ENCODE measurements around the gene SUCLA2. TPM values are rescaled to one million over a fixed set of nuclear protein-coding genes. Genes with fewer than 3 reads are reported as not detected.

Gene SUCLA2
- total RNA-seq (2014; rRNA removed; shearing (Covaris generic); ENCODE audit: low replicate concordance): 48.7 and 60.4 TPM in 2 replicates

DNA sequence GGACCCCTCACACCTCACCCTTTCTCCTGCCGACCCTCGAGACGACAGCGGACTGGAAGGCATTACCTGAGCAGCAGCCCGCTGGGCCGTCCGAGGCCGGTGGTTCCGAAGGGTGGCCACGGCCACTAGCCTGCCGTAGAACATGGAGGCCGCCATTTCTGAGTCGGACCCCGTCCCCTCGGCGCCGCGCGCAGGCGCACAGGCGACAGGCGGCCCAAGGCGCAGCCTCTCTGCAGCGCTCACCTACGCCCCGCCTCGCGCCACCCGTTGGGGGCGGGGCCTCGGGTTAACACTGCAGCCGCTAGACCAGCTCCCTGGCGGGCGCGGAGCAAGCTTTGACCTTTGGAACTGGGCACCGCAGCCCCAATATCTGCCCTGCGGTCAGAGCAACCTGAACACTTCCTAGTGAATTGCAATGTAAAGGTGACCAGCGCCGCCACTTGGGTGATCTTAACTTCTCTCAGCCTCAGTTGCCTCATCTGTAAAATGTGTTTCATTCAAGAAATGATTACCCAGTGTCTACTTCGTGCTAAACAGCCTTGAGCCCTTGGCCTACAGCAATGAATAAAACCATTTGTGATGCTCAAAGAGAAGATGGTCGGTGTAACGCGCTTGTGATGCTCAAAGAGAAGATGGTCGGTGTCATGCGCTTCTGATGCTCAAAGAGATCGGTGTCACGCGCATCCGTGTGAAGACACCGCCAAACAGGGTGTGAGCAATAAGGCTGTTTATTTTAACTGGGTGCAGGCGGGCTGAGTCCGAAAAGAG is at the start of gene SUCLA2:
TSS of gene SUCLA2 (minus strand) at position 160 of the 768 bp plus-strand sequence. CDS start at position 156, 4 bp downstream.
- Histone ChIP-seq H3K27me3 (no peaks in the 10 kb centered on the region), H3K9me3 (no peaks in the 10 kb centered on the region), H3K4me3 (peak within 1 kb of the TSS; percentile 94), H3K36me3 (peaks cover 19% of the 10 kb centered on the region)
- peak; percentile 92 for DNase-seq

DNA sequence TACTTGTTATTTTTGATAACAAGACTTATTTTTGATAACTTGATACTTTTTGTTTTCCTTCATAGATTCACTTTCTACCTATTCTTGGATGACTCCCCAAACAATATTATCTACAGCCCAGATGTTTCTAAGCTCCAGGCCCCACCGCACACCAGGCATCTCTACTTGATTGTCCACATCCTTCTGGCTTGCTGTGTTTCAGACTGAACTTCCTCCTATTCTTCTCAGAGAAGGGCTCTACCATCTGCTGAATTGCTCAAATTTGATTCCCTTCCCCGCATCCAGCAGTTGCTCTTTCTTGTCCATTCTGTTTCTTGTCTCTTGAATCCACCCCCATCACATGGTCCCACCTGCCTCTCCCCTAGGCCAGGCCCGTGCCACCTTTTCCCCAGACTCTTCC is 49.5 kb upstream of the SUCLA2 start:
- Histone ChIP-seq H3K36me3 (peaks cover 18% of the 10 kb centered on the region), H3K4me3 (no peak overlapping the region), H3K9me3 (no peaks in the 10 kb centered on the region), H3K27me3 (no peaks in the 10 kb centered on the region)
- DNase-seq: no peak

DNA sequence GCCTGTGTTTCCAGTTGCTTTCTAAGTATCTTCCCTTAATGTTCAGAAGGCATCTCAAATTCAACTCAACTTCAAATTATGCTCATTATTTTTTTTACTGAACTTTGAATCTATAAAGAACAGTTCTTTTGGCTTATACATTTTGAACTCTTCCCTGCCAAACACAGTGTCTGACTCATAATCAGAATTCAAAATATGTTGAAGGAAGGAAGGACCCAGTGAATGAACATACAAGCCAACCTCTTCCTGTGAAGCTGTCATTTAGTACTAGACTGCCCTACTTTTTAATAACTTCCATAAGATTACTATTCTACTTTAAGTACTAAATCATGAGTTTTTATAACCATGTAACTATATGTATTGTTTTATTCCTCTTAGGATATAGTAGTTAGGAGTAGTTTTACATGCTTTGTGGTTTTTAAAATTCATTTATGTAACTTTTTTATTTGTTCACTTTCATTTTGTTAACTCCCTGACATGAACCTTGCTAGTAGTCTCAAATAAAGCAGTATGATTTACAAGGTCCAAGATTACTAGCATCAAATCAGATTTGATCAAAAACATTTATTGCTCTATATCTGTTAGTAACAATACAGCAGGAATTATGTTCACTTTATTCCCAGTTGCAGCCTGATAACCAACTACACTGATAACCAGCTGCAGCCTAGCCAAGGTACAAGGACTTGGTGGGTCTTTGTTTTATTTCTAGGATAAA is 42.9 kb upstream of the SUCLA2 start:
- Histone ChIP-seq H3K4me3 (no peak overlapping the region), H3K9me3 (no peaks in the 10 kb centered on the region), H3K27me3 (no peaks in the 10 kb centered on the region), H3K36me3 (peaks cover 33% of the 10 kb centered on the region)
- DNase-seq: no peak

DNA sequence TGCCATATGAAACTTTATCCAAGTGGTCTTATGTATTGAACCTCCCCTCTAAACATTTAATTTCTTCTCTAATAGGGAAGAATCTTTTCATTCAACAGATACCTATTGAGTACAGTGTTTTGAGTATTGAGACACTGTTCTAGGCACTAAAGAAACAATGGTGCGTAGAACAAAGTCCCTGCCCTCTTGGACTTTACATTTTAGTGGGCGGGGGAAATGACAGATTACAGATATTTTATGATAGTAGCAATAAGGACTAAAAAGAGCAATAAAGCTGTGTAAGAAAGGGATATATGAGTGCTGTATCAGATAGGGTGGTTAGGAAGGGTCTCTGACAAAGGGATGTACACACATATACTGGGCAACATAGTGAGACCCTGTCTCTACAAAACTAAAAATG is 41.8 kb upstream of the SUCLA2 start:
- H3K36me3 ChIP-seq: peaks cover 27% of the 10 kb centered on the region
- no peaks in the 10 kb centered on the region for H3K27me3 ChIP-seq
- DNase-seq: no peak
- no peaks in the 10 kb centered on the region for H3K9me3 ChIP-seq
- no peak overlapping the region for H3K4me3 ChIP-seq

DNA sequence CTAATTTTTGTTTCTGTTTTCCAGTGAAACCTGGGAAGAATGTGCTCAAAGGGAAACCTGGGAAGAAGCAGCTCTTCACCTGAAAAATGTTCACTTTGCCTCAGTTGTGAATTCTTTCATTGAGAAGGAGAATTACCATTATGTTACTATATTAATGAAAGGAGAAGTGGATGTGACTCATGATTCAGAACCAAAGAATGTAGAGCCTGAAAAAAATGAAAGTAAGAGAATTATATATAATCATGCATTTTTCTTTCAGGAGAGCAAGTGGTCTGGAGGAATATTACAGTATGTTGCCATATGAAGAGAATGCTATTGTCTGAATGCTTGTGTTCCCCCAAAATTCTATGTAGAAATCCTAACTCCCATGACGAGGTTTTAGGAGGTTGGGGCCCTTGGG is 39.8 kb upstream of the SUCLA2 start:
- H3K27me3 ChIP-seq: no peaks in the 10 kb centered on the region
- peaks cover 31% of the 10 kb centered on the region for H3K36me3 ChIP-seq
- no peaks in the 10 kb centered on the region for H3K9me3 ChIP-seq
- H3K4me3 ChIP-seq: no peak overlapping the region
- DNase-seq: no peak

DNA sequence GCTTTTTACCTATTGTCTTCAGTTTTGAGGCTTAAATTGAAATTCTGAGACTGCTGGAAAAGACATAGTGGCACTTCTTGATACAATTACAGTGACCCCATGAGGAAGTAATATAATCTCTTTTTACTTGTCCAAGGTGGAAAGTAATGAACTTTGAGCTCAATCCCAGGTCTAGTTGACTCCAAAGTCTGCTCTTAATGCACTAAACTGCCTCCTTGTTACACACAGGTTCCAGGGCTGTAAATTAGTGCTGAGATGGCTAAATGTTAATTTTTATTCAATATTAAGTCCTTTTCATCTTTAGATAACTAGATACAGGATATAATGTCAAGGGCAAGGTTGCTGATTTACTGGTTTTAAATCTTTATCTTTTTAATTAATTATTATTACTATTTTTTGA is 39.0 kb upstream of the SUCLA2 start:
- no peak for DNase-seq
- peaks cover 29% of the 10 kb centered on the region for H3K36me3 ChIP-seq
- no peak overlapping the region for H3K4me3 ChIP-seq
- no peaks in the 10 kb centered on the region for H3K9me3 ChIP-seq
- no peaks in the 10 kb centered on the region for H3K27me3 ChIP-seq

DNA sequence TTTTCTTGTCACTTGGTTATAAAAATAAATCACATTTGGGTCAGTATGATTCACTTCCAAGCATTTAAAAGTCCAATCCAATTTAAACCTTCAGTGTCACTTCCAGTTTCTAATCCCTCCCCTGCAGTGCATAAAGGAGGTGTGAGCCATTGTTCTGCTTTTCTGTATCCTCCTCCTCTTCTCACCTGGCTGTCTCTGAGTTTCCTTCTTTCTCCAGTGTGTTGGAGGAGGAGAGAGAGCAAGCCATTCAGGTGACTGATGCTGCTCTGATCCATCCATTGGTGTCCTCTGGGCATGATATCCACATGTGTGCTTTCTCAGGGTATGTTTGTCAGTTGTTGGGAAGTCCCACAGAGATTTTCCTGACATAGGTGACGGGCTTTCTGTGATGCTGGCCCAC is 37.7 kb upstream of the SUCLA2 start:
- Histone ChIP-seq H3K36me3 (peaks cover 29% of the 10 kb centered on the region), H3K27me3 (no peaks in the 10 kb centered on the region), H3K9me3 (peaks cover 2% of the 10 kb centered on the region; the same call in 1 of the 2 replicates), H3K4me3 (peak overlapping the region; percentile 68)
- DNase-seq: no peak

DNA sequence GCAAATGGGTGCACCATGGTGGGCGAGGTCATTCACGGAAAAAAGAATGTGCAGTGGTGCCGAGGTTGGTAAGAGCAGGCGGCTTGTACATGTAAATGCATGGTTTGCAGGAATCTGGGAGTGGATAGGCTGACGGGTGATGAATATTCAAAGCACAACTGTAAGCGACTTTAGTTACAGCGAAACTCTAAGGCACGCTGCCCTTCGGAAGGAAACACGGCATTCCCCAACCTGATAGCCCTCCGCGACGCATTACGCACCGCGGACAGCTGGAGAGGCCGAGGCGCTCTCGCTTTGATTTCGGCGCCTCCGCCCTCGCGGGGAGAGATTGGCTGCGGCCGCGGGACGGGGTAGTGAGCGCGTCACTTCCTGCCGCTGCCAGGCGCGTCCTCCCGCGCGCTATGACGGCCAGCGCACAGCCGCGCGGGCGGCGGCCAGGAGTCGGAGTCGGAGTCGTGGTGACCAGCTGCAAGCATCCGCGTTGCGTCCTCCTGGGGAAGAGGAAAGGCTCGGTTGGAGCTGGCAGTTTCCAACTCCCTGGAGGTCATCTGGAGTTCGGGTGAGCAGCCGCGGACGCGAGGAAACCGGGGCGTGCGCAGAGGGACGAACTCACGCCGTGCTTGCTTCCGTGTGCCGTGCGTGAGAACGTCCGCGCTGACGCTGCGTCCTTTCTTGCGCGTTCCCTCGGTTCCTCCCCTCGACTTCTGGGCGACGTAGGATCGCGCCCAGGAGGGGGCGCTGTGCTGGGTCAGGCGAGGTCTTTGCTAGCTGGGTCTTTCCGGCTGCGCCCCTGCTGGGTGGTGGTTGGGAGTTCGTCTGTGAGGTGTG is 36.5 kb upstream of the SUCLA2 start, which contains the start of gene NUDT15:
TSS of gene NUDT15 (plus strand) at position 381 of the 828 bp plus-strand sequence. CDS start at position 402, 21 bp downstream.
- Histone ChIP-seq H3K36me3 (peaks cover 25% of the 10 kb centered on the region), H3K4me3 (peak within 1 kb of the TSS; percentile 68), H3K9me3 (peaks cover 6% of the 10 kb centered on the region), H3K27me3 (no peaks in the 10 kb centered on the region)
- DNase-seq: peak; percentile 95

DNA sequence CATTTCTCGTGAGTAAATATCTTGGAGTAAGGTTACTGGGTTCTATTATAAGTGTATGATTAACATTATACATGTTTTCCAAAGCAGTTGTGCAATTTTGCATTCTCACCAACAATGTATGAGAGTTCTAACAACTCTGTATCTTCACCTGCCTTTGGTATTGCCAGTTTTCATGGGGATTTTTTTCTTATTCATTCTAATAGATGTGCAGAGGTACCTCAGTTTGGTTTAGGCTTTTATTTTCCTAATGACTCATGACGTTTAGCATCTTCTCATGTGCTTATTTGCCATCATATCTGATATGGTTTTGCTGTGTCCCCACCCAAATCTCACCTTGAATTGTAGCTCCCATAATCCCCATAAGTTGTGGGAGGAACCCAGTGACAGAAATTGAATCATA is 28.8 kb upstream of the SUCLA2 start:
- no peak for DNase-seq
- H3K4me3 ChIP-seq: no peak overlapping the region

DNA sequence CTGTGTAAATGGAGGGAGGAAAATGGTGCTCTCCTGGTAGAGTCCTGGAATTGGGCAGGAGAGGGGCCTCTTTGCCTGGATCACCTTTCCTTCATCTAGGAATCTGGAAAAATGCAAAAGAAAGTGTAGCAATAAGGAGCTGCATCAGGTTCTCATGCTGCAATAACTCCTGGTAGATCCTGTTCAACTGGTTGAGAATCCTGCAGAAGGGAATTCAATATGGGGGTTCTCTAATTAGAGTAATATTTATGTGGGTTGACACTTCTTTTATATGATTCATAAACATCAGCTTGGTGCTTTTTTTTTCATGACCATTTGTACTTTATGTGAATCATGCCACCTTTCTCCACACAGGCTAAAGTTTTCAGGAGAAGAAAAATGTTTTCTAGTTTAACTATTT is 27.0 kb upstream of the SUCLA2 start:
- no peak overlapping the region for H3K4me3 ChIP-seq
- H3K27me3 ChIP-seq: no peaks in the 10 kb centered on the region
- H3K9me3 ChIP-seq: peaks cover 6% of the 10 kb centered on the region
- H3K36me3 ChIP-seq: peaks cover 10% of the 10 kb centered on the region
- DNase-seq: no peak

More for the DNA sequence above, 28.8 kb upstream of the SUCLA2 start:
- Histone ChIP-seq H3K36me3 (peaks cover 10% of the 10 kb centered on the region), H3K27me3 (no peaks in the 10 kb centered on the region), H3K9me3 (peaks cover 9% of the 10 kb centered on the region)

DNA sequence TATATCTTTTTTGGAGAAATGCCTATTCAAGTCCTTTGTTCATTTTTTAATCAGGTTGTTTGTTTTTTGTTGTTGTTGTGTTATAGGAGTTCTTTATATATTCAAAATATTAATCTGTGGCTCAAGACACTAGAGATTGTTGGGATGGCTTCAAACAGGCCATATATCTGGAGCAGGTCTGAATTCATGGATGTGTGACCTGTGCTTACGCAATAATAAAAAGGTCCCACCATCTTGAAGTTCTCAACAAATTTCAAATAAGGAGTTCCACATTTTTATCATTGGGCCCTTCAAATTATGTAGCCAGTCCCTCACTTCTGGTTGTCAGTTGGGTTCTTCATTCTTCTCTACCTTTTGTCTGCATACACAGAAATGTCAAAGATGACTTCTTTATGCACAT is 18.7 kb upstream of the SUCLA2 start:
- no peak overlapping the region for H3K4me3 ChIP-seq
- H3K27me3 ChIP-seq: no peaks in the 10 kb centered on the region
- no peaks in the 10 kb centered on the region; the same call in 1 of the 2 replicates for H3K9me3 ChIP-seq
- no peak for DNase-seq
- no peaks in the 10 kb centered on the region for H3K36me3 ChIP-seq

DNA sequence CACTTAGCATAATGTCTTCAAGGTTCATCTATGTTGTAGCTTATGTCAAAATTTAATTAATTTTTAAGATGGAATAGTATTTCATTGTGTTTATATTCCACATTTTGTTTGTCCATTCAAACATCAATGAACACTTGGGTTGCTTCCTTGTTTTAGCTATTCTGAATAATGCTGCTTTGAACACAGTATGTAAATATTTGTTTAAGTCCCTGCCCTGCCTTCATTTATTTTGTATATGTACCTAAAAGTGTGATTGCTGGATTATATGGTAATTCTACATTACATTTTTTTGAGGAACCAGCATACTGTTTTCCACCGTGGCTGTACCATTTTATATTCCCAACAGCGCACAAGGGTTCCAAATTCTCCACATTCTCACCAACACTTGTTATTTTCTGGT is 17.6 kb upstream of the SUCLA2 start:
- Histone ChIP-seq H3K9me3 (no peaks in the 10 kb centered on the region; the same call in 1 of the 2 replicates), H3K27me3 (no peaks in the 10 kb centered on the region), H3K36me3 (no peaks in the 10 kb centered on the region), H3K4me3 (no peak overlapping the region)
- no peak for DNase-seq

DNA sequence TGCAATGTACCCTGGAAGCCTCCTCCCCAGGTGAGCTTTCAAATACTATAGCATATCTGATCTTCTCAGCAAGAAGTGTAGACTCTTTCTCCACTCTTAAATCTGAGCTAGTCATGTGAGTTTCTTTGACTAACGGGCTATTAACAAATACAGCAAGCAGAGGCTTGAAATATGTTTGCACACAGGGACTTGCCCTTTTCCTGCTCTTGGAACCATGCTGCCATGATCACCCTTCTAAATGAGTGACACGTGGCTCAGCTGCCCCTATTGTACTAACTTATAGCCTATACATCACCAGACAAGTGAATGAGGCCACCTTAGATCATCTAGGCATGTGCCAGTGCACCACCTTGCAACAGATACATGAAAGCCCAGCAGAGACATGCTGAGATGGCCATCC is 13.3 kb upstream of the SUCLA2 start:
- Histone ChIP-seq H3K36me3 (no peaks in the 10 kb centered on the region), H3K27me3 (no peaks in the 10 kb centered on the region), H3K4me3 (no peak overlapping the region), H3K9me3 (no peaks in the 10 kb centered on the region)
- no peak for DNase-seq

DNA sequence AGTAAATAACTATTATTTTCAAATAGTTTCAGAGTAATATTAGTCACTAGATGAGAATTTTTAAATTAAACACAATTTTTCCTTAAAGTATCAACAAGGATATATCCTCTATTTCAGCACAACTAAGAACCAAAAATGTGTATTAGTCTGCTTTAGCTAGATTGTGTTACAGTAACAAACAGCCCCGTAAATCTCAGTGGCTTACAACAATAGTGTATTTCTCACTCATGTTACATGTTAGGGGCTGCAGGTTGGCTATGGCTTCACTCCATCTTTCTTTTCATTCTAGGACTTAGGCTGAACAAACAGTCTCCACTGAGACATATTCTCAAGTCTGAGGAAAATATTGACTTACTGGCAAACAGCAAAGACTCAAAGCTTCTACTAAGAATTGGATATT is 11.6 kb upstream of the SUCLA2 start:
- H3K4me3 ChIP-seq: no peak overlapping the region
- no peaks in the 10 kb centered on the region for H3K9me3 ChIP-seq
- no peak for DNase-seq
- H3K36me3 ChIP-seq: no peaks in the 10 kb centered on the region
- H3K27me3 ChIP-seq: no peaks in the 10 kb centered on the region

DNA sequence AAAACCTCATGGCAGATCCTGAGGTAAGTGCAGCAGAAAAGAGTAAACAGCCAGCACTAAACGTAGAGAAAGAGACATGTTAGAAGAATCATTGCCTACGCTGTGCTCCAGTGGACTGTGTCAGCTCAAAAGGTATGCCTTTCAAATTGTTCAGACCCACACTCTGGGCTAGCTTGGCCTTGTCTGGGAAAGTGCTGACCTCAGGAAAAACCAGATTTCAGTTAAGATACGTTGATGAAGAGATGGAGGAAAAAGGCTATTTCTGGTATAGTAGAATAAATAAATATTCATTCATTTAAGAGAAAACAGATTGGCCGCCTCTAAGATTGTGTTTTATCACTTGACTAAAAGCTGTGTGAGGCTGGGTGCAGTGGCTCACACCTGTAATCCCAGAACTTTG is 9.6 kb upstream of the SUCLA2 start:
- no peaks in the 10 kb centered on the region for H3K36me3 ChIP-seq
- no peaks in the 10 kb centered on the region for H3K27me3 ChIP-seq
- no peak overlapping the region for H3K4me3 ChIP-seq
- no peak for DNase-seq
- H3K9me3 ChIP-seq: no peaks in the 10 kb centered on the region

DNA sequence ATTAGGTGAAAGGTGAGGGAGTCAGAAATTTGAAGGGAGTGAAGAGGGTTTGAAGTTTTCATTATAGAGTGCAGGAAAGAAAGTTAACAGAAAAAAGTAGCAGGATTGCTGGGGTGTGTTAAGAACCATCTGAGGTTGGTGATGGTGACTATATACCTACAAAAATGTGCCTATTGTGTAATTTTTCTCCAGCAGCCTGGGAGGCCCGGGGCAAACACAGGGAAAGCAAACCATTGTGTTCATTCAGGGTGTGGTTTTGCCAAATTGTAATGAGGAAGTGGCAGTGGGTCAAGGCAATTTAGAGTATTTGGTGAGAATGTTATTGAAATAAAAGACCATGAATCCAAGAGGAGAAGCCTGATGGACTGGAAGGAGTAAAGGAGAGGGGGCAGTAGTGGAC is 8.2 kb upstream of the SUCLA2 start:
- no peaks in the 10 kb centered on the region for H3K36me3 ChIP-seq
- no peak overlapping the region for H3K4me3 ChIP-seq
- DNase-seq: peak; percentile 48
- H3K9me3 ChIP-seq: no peaks in the 10 kb centered on the region
- no peaks in the 10 kb centered on the region for H3K27me3 ChIP-seq

DNA sequence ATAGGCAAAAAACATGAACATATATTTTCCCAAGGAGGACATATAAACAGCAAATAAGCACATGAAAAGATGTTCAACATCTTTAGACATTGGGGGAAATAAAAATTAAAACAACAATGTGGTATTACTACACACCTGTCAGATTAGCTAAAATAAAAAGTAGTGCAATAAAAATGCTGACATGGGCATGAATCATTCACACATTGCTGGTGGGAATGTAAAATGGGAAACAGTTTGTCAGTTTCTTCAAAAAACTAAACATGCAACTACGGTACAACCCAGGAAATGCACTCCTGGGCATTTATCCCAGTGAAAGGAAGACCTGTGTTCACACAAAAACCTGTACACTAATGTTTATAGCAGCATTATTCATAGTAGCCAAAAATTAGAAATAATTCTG is 5.3 kb upstream of the SUCLA2 start:
- no peaks in the 10 kb centered on the region for H3K27me3 ChIP-seq
- no peak for DNase-seq
- H3K36me3 ChIP-seq: no peaks in the 10 kb centered on the region
- no peak overlapping the region for H3K4me3 ChIP-seq
- no peaks in the 10 kb centered on the region for H3K9me3 ChIP-seq
